Loucy (cell line): ENCODE data around the gene ATF7.

Source experiments
- EZH2phosphoT487 ChIP-seq: fragments of 200-600 bp; IDR thresholded peaks from 2 replicates; pipeline ENCODE4 v1.6.1; 2018; ENCODE audit warnings: antibody characterized with exemption, mild to moderate bottlenecking, moderate library complexity, borderline replicate concordance
- TF ChIP-seq, protein P1 (sequence below): fragments of 200-600 bp; sonication (generic); conservative IDR thresholded peaks from 2 replicates; pipeline ENCODE4 v1.5.1; 2014; ENCODE audit warnings: mild to moderate bottlenecking, antibody characterized with exemption, low read length

- TF ChIP-seq, protein P1, sequence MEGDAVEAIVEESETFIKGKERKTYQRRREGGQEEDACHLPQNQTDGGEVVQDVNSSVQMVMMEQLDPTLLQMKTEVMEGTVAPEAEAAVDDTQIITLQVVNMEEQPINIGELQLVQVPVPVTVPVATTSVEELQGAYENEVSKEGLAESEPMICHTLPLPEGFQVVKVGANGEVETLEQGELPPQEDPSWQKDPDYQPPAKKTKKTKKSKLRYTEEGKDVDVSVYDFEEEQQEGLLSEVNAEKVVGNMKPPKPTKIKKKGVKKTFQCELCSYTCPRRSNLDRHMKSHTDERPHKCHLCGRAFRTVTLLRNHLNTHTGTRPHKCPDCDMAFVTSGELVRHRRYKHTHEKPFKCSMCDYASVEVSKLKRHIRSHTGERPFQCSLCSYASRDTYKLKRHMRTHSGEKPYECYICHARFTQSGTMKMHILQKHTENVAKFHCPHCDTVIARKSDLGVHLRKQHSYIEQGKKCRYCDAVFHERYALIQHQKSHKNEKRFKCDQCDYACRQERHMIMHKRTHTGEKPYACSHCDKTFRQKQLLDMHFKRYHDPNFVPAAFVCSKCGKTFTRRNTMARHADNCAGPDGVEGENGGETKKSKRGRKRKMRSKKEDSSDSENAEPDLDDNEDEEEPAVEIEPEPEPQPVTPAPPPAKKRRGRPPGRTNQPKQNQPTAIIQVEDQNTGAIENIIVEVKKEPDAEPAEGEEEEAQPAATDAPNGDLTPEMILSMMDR: no peak
- TF ChIP-seq EZH2phosphoT487: no peak
Observed at GRCh38 chr12:53602176-53602864, 23.9 kb downstream of the ATF7 start.
